Kidney (tissue), 14 donors: Measurements from ENCODE around the gene ZNF557. TPM values are rescaled to one million over a fixed set of nuclear protein-coding genes. Genes with fewer than 3 reads are reported as not detected.

Experiments used
- DNase-seq, 5 donors: peaks; one replicate each; pipeline ENCODE4 v3.0.0-alpha.2; 2013 to 2020
- FAIRE-seq: peaks from 2 replicates; lab custom pipeline; 2012; peaks lifted over from hg19 to GRCh38; lab: Jason Lieb, UNC
- H3K27ac ChIP-seq, 2 donors: one replicate each; pipeline ENCODE4 v1.7.0; 2013; ENCODE audit warnings: low read depth in 2 of 2, low read length in 2 of 2, inconsistent platforms in 1 of 2
- H3K27me3 ChIP-seq: one replicate; pipeline ENCODE4 v1.7.1; 2013; ENCODE audit warnings: low read length, inconsistent platforms; ENCODE audit not compliant: control insufficient read depth, insufficient read depth
- H3K36me3 ChIP-seq, 3 donors: one replicate each; pipeline versions ENCODE4 v1.7.0 to v1.7.1; 2013; ENCODE audit warnings: low read length in 3 of 3, control low read depth in 1 of 3, inconsistent platforms in 1 of 3; ENCODE audit not compliant: insufficient read depth in 3 of 3, control insufficient read depth in 2 of 3
- H3K4me1 ChIP-seq, 3 donors: one replicate each; pipeline versions ENCODE4 v1.7.0 to v1.7.1; 2013; ENCODE audit warnings: low read length in 3 of 3, inconsistent platforms in 1 of 3, low read depth in 1 of 3; ENCODE audit not compliant: control insufficient read depth in 2 of 3, insufficient read depth in 2 of 3
- H3K4me3 ChIP-seq, 3 donors: one replicate each; pipeline versions ENCODE4 v1.7.0 to v1.8.1; 2013; ENCODE audit warnings: low read length in 3 of 3, control low read depth in 1 of 3, inconsistent platforms in 1 of 3
- H3K9ac ChIP-seq, 3 donors: one replicate each; pipeline versions ENCODE4 v1.7.0 to v1.7.1; 2013; ENCODE audit warnings: low read length in 3 of 3, control low read depth in 1 of 3, inconsistent platforms in 1 of 3
- H3K9me3 ChIP-seq, 3 donors: one replicate each; pipeline versions ENCODE4 v1.7.0 to v1.7.1; 2013; ENCODE audit warnings: low read length in 3 of 3, control low read depth in 1 of 3, inconsistent platforms in 1 of 3; ENCODE audit not compliant: control insufficient read depth in 2 of 3, insufficient read depth in 1 of 3
- CTCF ChIP-seq: IDR thresholded peaks from 3 replicates; pipeline ENCODE4 v1.5.1; 2012; ENCODE audit warnings: mild to moderate bottlenecking, moderate library complexity, borderline replicate concordance; ENCODE audit not compliant: insufficient read depth; ENCODE audit errors: extremely low read depth
- intact Hi-C: fragments of 100-400 bp; cut with DNase I; formaldehyde crosslinking; loops from one replicate; pipeline ENCODE4 v1.11.1; 2022
- polyA plus RNA-seq: library from polyadenylated mRNA; stranded (reverse); fragments of 350-450 nt; fragmentation: Illumina TruSeq; extraction: RNeasy Lipid Tissue Mini Kit (QIAGEN cat#74804); gene quantifications from one replicate; pipeline ENCODE4 v1.2.3, GENCODE V29; 2014; ENCODE audit warnings: low read depth, low replicate concordance; ENCODE audit not compliant: insufficient read depth
- total RNA-seq: library from RNA; stranded (reverse); fragmentation: NEBNext Ultra II Directional; extraction: Animal tissue kit (Norgen Biotek cat#: 25700); gene quantifications from one replicate; pipeline ENCODE4 v1.2.1, GENCODE V29; 2021
- donor health status: control.
- donor health status: control.
- donor health status: control.
- donor health status: control.
- donor health status: control.
- donor health status: DM: yes; HTN: yes; CAD: no.
- donor health status: Normal renal cell carcinoma (clear cell type).

ZNF557 gene
- total and polyA plus RNA-seq, 2 donors from 2014 or later: 1.3 to 13.2 TPM

GRCh38 chr19:7120499-7120898 lies 51.0 kb downstream of the ZNF557 start:
- FAIRE-seq (no peak), DNase-seq (no peak)
- Histone ChIP-seq H3K9me3 (no peaks in the 10 kb centered on the region), H3K36me3 (peaks cover 9 to 58% (median 36%) of the 10 kb centered on the region in 3 donors), H3K9ac (no peak overlapping the region), H3K4me3 (no peak overlapping the region), H3K27ac (no peak overlapping the region), H3K27me3 (no peaks in the 10 kb centered on the region), H3K4me1 (no peaks in the 10 kb centered on the region)
- no peak for TF ChIP-seq CTCF
- intact Hi-C loops: no loop called here

GRCh38 chr19:7122701-7123100 lies 53.2 kb downstream of the ZNF557 start:
- FAIRE-seq (no peak), DNase-seq (no peak)
- no peak overlapping the region for H3K4me3 ChIP-seq
- intact Hi-C loops: no loop called here
- no peaks in the 10 kb centered on the region for H3K27me3 ChIP-seq
- H3K4me1 ChIP-seq: no peaks in the 10 kb centered on the region
- no peak for TF ChIP-seq CTCF
- H3K9me3 ChIP-seq: peaks cover 0 to 12% (median 4%) of the 10 kb centered on the region in 3 donors
- peaks cover 20 to 62% (median 46%) of the 10 kb centered on the region in 3 donors for H3K36me3 ChIP-seq
- no peak overlapping the region for H3K27ac ChIP-seq
- H3K9ac ChIP-seq: no peak overlapping the region

GRCh38 chr19:7124782-7125181 lies 55.3 kb downstream of the ZNF557 start:
- FAIRE-seq: no peak
- peaks cover 0 to 12% (median 4%) of the 10 kb centered on the region in 3 donors for H3K9me3 ChIP-seq
- intact Hi-C loops: no loop called here
- TF ChIP-seq CTCF: no peak
- no peak overlapping the region for H3K9ac ChIP-seq
- peak overlapping the region in 1 of 2 donors; percentile 5 for H3K27ac ChIP-seq
- no peaks in the 10 kb centered on the region for H3K27me3 ChIP-seq
- no peak for DNase-seq
- H3K4me3 ChIP-seq: no peak overlapping the region
- H3K4me1 ChIP-seq: no peaks in the 10 kb centered on the region
- peaks cover 11 to 65% (median 45%) of the 10 kb centered on the region in 3 donors for H3K36me3 ChIP-seq

- H3K36me3 ChIP-seq: peaks cover 11 to 65% (median 47%) of the 10 kb centered on the region in 3 donors
- no peak for TF ChIP-seq CTCF
- intact Hi-C loops: no loop called here
- H3K4me3 ChIP-seq: no peak overlapping the region
- H3K9ac ChIP-seq: no peak overlapping the region
- no peak for FAIRE-seq
- no peak for DNase-seq
- peak overlapping the region in 1 of 2 donors; percentile 5 for H3K27ac ChIP-seq
- peaks cover 0 to 12% (median 4%) of the 10 kb centered on the region in 3 donors for H3K9me3 ChIP-seq
- no peaks in the 10 kb centered on the region for H3K4me1 ChIP-seq
- H3K27me3 ChIP-seq: no peaks in the 10 kb centered on the region
Measured at GRCh38 chr19:7125221-7125620, 55.7 kb downstream of the ZNF557 start.
